ENCODE measurements around the gene CFAP251.
"Not testable (repeated sequence)": the region's sequence is repeated elsewhere in the genome, so short reads cannot be mapped to it uniquely, and the experiment has no call there.

CFAP251 gene, protein sequence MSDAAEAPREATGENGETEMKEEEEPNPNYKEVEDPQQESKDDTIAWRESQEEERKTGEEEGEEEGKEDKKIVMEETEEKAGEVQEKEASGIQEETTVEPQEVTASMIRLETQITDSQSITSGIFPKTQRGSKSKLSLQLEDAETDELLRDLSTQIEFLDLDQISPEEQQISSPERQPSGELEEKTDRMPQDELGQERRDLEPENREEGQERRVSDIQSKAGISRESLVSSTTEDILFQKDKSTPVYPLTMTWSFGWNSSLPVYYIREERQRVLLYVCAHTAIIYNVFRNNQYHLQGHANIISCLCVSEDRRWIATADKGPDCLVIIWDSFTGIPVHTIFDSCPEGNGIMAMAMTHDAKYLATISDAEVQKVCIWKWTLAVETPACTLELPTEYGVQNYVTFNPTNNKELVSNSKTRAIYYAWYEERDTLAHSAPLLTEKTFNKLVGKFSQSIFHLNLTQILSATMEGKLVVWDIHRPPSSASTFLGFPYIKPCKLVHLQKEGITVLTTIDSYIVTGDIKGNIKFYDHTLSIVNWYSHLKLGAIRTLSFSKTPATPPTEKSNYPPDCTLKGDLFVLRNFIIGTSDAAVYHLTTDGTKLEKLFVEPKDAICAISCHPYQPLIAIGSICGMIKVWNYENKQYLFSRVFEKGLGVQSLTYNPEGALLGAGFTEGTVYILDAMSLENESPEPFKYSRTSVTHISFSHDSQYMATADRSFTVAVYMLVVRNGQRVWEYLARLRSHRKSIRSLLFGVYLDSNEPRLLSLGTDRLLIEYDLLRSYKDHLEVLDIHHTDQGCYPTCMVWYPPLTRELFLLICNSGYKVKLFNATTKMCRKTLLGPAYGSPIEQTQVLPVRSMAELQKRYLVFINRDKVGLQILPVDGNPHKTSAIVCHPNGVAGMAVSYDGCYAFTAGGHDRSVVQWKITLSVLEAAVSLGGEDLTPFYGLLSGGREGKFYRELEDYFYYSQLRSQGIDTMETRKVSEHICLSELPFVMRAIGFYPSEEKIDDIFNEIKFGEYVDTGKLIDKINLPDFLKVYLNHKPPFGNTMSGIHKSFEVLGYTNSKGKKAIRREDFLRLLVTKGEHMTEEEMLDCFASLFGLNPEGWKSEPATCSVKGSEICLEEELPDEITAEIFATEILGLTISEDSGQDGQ

DNA sequence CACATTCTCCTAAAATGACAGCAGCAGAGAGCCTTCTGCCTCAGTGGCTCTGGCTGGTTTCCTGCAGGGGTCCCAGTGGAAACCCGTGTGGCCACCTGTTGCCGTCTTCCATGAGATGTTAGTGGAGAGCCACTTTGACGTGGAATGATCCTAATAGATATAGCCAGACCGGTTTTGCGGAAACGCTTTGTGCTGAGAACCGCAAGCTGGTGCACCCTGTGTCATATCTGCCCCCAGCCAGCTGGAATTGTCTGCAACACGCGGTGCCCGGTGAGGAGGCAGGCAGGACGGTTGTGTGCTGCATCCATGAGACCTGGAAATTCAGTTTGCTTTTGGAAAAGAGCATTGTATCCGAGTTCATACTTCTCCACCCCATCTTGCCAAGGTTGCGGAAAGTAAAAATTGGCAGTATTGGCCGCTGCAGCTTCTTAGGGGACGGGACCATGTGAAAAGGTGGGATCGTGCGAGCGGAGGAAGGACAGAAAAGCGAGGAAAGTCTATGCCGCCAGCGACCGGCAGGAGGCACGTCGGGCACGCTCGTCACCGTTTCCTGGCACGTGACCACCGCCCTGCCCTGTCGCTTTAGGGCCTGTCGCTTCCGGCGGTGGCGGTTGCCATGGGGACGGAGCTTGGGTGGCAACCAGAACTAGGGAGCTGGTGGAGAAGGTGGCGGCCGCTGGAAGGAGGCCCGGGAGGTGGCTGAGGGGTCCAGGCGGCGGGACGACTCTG, at the start of gene CFAP251:
Gene CFAP251 (plus strand): TSS at position 643 of the 729 bp plus-strand sequence. CDS start 2,714 bp downstream, outside the sequence.
- DNase-seq = peak; percentile 99

DNA sequence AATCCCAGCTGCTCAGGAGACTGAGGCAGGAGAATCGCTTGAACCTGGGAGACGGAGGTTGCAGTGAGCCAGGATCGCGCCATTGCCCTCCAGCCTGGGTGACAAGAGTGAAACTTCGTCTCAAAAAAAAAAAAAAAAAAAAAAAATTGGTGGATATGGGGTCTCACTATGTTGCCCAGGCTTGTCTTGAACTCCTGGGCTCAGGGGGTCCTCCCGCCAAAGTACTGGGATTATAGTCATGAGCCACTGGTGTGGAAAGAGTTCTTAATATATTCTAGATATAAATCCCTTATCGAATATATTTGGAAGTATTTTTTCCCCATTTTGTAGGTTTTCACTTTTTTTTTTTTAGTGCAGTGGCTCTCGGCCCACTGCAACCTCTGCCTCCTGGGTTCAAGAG, 49.2 kb upstream of the CFAP251 start:
- not testable (repeated sequence) for DNase-seq

DNA sequence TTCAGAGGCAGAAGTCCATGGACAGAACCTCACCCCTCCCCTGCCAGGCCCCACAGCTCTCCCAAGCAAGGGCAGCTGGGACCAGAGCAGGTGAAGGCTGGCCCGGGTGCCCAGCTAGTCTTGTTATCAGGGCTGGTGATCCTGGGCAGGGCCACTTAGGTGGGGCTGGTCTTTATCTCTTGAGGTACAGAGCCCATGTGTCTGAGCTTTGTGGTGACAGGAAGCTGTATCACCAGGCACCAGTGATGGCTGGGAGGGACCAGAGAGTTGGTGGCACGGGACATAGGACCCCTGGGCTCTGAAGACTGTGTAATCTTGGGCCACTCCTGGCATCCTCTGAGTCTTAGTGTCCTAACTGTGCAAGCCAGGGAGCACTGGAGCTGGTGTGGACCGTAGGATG, 46.9 kb upstream of the CFAP251 start:
- DNase-seq = no peak

DNA sequence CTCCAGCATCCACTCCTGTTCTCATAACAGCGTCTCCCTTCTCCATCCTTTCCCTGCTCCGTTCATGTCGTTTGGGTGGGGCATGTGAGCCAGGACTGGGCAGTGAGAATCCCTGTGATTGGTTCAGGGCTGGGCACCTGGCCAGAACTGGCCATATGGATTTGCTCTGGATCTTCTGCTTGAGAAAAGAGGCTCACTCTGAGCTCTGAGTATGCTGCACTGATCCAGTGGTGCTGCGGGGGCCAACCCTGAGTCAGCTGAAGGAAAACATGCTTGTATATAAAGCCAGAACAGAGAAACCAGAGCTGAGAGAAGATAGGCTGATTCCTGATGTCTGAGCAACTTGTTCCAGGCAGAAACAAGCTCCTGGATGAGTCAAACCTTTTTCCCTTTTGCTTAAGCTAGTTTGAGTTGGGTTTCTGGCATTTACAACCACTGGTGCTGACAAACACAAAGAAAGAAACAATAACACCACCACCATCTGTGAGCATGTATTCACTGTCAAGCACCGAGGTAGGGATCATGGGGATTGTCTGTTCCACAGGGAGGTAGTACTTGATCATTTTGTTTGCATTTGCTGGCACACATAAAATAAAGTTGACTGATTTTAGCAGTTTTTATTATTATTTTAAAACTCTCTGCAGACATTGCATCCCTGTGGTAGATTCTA, 45.7 kb upstream of the CFAP251 start:
- no peak for DNase-seq

DNA sequence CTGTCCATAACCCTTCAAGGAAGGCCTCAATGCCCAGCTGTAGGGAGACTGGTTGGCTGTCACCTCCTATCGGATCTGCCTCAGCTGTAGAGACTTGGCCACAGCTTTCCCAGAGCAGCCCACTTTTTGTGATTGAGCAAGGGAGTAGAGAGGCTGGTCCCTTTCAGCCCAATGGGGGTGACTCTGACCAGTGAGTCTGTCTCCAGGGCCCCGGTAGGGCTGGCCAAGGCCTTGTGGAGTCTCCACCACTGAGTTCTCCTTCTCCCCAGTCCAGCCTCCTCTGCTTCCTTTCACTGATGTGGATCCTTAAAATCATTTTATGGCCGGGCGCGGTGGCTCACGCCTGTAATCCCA, 45.2 kb upstream of the CFAP251 start:
- no peak for DNase-seq

DNA sequence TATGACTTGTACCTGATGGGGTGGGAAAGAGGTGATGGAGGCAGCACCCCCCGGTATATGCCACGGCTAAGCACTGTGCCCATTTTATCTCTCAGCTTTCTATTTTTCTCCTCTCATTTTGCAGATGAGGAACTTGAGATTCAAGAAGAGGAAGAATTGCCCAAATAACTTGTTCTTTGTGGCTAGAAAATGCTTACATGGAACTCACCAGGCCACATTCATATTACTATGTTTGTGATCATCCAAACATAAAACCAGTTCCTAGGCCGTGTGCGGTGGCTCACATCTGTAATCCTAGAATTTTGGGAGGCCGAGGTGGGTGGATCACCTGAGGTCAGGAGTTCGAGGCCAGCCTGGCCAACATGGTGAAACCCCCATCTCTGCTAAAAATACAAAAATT, 44.3 kb upstream of the CFAP251 start:
- DNase-seq = no peak

DNA sequence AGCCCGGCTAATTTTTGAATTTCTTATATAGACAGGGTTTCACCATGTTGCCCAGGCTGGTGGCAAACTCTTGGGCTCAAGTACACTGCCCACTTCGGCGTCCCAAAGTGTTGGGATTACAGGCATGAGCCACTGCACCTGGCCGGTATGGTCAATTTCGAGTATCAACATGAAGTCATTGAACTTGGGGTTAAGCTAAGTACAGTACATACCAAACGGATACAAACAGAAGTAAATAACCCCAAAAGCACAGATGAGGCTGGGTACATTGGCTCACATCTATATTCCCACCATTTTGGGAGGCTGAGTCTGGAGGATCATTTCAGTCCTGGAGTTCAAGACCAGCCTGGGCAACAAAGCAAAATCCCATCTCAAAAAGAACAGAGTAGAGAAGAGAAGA, 42.8 kb upstream of the CFAP251 start:
- DNase-seq = no peak

DNA sequence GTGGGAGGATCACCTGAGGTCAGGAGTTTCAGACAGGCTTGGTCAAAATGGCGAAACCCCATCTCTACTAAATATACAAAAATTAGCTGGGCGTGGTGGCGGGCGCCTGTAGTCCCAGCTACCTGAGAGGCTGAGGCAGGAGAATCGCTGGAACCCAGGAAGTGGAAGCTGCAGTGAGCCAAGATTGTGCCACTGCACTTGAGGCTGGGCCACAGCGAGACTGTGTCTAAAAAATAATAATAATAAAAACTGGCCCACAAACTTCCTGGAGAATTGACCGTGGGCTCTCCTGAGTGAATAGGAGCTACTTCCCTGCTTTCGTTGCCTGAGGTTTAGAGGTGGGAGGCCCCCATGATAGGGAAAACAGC, 42.3 kb upstream of the CFAP251 start:
- not testable (repeated sequence) for DNase-seq

DNA sequence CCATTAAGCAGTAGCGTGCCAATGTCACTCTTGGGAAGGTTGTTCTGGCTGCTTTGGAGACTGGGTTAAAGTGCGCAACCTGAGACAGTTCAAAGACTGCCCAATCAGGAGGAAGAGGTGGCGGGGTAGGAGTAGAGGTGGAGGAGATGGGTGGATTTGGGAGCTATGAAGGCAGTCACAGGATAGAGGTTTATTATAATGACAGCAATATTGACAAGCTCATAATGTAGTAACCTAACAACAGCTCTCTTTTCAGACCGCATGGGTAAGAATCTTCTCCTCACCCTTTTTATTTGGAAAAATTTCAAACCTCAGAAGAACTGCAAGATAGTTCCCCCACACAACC, 35.1 kb upstream of the CFAP251 start:
- no peak for DNase-seq

DNA sequence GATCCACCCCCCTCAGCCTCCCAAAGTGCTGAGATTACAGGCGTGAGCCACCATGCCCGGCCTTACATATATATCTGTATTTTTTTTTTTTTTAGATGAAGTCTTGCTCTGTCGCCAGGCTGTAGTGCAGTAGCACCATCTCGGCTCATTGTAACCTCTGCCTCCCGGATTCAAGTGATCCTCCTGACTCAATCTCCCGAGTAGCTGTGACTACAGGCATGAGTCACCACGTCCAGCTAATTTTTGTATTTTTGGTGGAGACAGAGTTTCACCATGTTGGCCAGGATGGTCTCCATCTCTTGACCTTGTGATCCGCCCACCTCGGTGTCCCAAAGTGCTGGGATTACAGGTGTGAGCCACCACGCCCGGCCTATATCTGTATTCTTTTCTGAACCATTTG, 33.3 kb upstream of the CFAP251 start:
- not testable (repeated sequence) for DNase-seq

DNA sequence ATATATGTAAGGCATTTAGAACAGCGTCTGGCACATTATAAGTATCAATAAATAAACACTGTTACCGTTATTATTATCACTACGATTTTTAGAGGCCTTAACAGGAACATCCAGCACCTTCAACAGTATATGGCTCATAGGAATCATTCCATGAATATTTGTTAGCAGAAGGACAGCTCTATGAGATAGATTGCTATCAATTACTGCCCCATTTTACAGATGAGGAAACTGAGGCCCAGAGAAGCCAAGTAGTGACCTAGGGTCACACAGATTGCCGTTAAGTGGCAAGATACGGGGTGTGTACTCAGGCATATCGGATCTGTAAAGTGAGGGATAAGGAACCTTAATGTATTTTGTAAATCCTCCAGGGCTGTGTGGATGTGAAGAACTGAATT, 30.3 kb upstream of the CFAP251 start:
- no peak for DNase-seq

DNA sequence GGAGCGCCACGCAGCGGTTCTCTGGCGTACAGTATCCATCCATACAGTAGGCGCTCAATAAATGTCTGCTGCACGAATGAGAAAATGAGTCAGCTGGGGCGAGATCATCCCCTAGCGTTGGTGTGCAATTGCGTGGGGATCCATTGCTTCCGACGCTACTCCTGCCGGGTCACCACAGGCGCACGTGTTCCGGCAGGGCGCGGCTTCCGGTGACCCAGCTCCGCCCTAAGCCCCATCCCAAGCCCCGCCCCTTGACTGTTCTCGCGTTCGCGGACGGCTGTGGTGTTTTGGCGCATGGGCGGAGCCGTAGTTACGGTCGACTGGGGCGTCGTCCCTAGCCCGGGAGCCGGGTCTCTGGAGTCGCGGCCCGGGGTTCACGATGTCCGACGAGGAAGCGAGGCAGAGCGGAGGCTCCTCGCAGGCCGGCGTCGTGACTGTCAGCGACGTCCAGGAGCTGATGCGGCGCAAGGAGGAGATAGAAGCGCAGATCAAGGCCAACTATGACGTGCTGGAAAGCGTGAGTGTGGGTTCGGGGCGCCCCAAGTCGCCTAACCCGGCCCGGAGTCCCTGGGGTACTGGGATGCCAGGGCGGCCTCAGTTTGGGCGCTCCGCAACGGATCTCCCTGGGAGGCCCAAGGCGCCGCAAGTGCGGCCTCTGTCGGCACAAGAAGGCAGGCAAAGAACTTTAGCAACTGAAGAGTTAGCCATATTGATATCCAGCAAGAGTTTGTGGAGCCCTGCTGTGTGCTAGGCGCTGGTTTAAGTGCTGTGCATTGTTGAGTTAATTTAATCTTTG, 29.7 kb upstream of the CFAP251 start, which contains the start of gene PSMD9:
Gene PSMD9 (plus strand): TSS at position 313 of the 796 bp plus-strand sequence. CDS start 67 bp downstream, at position 380.
- DNase-seq = peak; percentile 99

DNA sequence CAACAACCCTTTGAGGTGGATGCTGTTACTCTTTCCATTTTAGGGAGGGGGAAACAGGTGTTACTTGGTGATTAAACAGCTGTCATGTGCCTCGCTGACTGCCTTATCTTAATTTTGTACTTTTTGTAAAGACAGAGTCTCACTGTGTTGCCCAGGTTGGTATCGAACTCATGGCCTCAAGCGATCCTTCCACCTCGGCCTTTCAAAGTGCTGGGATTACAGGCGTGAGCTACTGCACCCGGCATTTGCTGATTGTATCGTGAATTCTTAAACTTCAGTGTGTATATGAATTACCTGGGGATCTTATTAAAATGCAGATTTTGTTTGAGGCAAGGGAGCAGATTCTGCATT, 29.1 kb upstream of the CFAP251 start:
- DNase-seq = no peak

DNA sequence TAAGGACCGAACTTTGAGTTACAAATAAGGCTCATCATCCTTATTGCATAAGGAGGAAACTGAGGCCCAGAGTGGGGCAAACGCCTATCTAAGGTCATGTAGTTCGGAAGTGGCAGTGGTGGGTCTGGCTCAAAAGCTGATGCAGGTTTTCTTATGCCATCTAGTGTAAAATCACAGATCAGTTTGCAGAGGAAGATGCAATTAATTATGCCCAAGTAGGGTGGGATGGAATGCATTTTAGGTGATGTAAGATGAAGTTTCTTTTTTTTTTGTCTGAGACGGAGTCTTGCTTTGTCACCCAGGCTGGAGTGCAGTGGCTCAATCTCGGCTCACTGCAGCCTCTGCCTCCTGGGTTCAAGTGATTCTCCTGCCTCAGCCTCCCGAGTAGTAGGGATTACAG, 28.7 kb upstream of the CFAP251 start:
- DNase-seq = not testable (repeated sequence)

DNA sequence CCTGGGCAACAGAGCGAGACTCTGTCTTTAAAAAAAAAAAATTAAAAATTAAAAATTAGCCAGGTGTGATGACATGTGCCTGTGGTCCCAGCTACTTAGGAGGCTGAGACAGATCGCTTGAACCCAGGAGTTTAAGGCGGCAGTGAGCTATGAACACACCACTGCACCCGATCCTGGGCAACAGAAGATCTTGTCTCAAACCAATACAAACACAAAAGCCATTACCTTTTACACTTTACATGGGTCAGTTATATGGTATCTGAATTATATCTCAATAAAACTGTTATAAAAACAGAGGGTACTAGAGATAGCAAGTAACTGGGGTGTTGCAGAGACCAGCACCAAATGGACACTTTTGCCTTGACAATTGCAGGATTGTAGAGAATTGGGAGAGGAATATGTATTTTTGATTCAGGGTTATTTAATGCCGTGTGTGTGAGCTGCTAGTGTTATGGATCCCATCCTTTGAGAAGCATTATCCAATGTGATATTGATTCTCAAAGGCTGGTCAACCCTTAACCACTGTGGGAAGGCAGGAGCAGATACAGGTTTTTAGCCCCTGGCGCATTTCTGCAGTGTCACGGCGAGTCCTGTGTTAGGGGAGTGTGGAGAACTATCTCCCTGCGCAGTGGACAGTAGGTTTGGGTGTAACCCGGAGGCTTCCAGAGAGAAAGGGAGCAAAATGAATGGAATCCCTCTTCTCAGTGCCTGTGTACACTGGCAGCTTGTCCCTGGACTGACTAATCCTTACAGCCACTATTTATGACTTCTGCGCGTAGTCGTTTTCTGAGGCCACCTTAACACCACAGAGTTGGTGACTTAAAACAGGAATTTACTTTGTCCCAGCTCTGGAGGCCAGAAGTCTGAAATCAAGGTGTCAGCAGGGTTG, 25.5 kb upstream of the CFAP251 start:
- DNase-seq = no peak

DNA sequence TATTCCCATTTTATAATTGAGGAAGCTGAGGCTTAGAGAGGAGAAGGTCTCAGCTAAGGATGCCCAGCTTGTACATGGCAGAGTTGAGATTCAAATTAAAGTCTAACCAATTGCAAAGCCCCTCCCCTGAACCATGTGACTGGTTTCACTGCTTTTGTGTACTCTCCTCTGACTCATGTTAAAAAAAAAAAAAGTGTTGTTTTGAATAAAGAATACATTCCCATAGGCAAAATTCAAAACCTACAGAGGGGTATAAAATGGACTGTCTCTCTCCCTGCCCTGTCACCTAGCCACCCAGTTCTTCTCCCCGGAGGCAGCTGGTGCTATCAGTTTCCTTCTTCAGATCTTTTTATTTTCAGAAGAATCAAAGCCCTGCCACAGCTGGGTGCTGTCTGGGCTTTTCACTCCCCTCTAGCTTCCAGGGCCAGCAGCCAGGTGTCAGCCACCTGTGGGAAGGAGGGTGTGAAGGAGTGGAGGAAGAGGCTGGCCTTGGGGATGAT, 24.4 kb upstream of the CFAP251 start:
- peak; percentile 41 for DNase-seq

DNA sequence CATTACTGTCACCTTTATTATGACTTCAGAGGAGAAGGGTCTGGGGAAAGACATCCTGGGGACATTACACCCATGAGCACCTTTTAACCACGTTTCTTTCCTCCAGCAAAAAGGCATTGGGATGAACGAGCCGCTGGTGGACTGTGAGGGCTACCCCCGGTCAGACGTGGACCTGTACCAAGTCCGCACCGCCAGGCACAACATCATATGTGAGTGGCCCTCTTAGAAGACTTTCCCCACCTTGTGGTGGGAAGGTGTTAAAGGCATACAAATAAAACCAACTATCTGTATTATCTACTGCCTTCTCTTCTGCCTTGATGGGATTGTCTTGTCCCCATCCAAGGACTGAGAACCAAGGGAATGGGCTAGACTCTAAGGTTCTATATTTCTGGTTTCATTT, 23.8 kb upstream of the CFAP251 start:
- DNase-seq = no peak

DNA sequence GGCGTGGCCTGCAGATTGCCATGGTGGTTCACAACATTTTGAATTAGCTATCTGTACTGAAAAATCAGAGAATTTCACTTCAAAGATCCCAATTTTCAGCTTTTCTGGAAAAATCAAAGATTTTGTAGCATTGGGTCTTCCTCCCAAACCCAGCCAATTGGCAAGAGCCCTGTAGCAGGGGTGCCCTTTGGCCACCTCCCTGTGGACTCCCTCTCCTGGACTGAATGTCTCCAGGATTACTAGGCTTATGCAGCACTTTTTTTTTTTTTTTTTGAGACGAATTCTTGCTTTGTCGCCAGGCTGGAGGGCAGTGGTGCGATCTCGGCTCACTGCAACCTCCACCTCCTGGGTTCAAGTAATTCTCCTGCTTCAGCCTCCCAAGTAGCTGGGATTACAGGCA, 20.1 kb upstream of the CFAP251 start:
- no peak for DNase-seq

DNA sequence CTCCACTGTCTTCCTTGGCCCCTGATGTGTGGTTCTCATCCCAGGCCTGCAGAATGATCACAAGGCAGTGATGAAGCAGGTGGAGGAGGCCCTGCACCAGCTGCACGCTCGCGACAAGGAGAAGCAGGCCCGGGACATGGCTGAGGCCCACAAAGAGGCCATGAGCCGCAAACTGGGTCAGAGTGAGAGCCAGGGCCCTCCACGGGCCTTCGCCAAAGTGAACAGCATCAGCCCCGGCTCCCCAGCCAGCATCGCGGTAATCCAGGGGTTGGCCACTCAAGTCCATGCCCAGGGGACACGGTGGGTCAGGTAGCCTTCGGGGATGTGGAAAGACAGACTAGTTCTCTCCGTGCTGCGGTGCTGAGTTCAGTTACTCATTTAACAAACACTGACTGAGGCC, 18.8 kb upstream of the CFAP251 start:
- DNase-seq = no peak

DNA sequence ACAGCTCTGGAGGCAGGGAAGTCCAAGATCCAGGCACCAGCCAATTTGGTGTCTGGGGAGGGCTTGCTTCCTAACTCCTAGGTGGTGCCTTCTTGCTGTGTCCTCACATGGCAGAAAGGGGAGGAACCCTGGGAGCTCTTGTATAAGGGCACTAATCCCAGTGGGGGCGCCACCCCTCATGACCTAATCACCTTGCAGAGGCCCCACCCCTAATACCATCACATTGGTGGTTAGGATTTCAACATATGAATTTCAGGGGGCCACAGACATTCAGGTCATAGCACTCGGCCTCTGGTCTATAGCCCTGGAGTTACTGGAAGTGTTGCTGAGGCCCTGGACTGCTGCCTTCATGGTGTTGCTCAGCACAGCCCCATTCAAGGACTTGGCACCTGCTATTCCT, 15.2 kb upstream of the CFAP251 start:
- no peak for DNase-seq

Data from CD4-positive, alpha-beta T cell treated with Interleukin-17A for 4 hours (primary cell).